Measurements from ENCODE around the gene LINGO4.
"Not testable (repeated sequence)": the region's sequence is repeated elsewhere in the genome, so short reads cannot be mapped to it uniquely, and the experiment has no call there.

Gene LINGO4

GRCh38 chr1:151775894-151776664 is 29.1 kb downstream of the LINGO4 start:
- ChIA-PET POLR2A (no interaction called here), CTCF (interaction anchor here (0.7 kb wide), 1 partner anchor 60 kb away, joined by 3 read pairs; no protein-coding TSS in a partner anchor)
- Histone ChIP-seq H3K27ac (ENCODE audit: extremely low read depth, low read depth, low read length) (no peak overlapping the region), H3K36me3 (ENCODE audit: control insufficient read depth in 2 of 2, insufficient read depth in 1 of 2, low read length in 2 of 2) (peaks cover 0 to 66% of the 10 kb centered on the region in 2 experiments), H3K4me1 (ENCODE audit: control insufficient read depth, insufficient read depth, low read length) (no peaks in the 10 kb centered on the region), H3K9me3 (ENCODE audit: control insufficient read depth, insufficient read depth, low read depth, low read length) (no peaks in the 10 kb centered on the region), H3K4me3 (ENCODE audit: low read depth, low read length) (no peak overlapping the region)
- TF ChIP-seq ZNF23 (tag by site-specific recombination; IDR thresholded peaks at IDR 0.05; ENCODE audit: borderline replicate concordance) (no peak), BCL11A (tag by site-specific recombination; IDR thresholded peaks at IDR 0.05; ENCODE audit: low read depth) (no peak), ZNF623 (tag by site-specific recombination; IDR thresholded peaks at IDR 0.05) (no peak), ZEB2 (tag by site-specific recombination; IDR thresholded peaks at IDR 0.05) (no peak)

GRCh38 chr1:151774256-151774922 is 30.8 kb downstream of the LINGO4 start:
- H3K4me1 ChIP-seq (ENCODE audit: control insufficient read depth, insufficient read depth, low read length), result no peaks in the 10 kb centered on the region
- ChIA-PET POLR2A (no interaction called here), CTCF (interaction anchor here (0.6 to 0.9 kb wide), 4 partner anchors 54 to 473 kb away, joined by 3 to 4 read pairs (median 3); no protein-coding TSS in a partner anchor)
- no peak overlapping the region for H3K27ac ChIP-seq (ENCODE audit: extremely low read depth, low read depth, low read length)
- H3K36me3 ChIP-seq (ENCODE audit: control insufficient read depth in 2 of 2, insufficient read depth in 1 of 2, low read length in 2 of 2), result peaks cover 0 to 60% of the 10 kb centered on the region in 2 experiments
- no peaks in the 10 kb centered on the region for H3K9me3 ChIP-seq (ENCODE audit: control insufficient read depth, insufficient read depth, low read depth, low read length)
- TF ChIP-seq ZBTB7A (tag by site-specific recombination; IDR thresholded peaks at IDR 0.05; ENCODE audit: low read depth) (no peak), ZNF473 (tag by site-specific recombination; IDR thresholded peaks at IDR 0.05) (no peak), ZBTB44 (tag by site-specific recombination; IDR thresholded peaks at IDR 0.05) (no peak), GFI1B (tag by site-specific recombination; IDR thresholded peaks at IDR 0.05) (no peak), ZNF121 (tag by site-specific recombination; IDR thresholded peaks at IDR 0.05) (no peak), ZNF292 (tag by site-specific recombination; IDR thresholded peaks at IDR 0.05; ENCODE audit: borderline replicate concordance, low read depth) (no peak), ZNF777 (tag by site-specific recombination; IDR thresholded peaks at IDR 0.05; ENCODE audit: borderline replicate concordance) (no peak), ZFHX2 (tag by site-specific recombination; conservative IDR thresholded peaks at IDR 0.05) (no peak), ZNF629 (tag by site-specific recombination; IDR thresholded peaks at IDR 0.05) (no peak)
- H3K4me3 ChIP-seq (ENCODE audit: low read depth, low read length), result no peak overlapping the region

- Histone ChIP-seq H3K36me3 (ENCODE audit: control insufficient read depth in 2 of 2, insufficient read depth in 1 of 2, low read length in 2 of 2) (peaks cover 0 to 53% of the 10 kb centered on the region in 2 experiments; a peak in 2 of 3 replicates), H3K27ac (ENCODE audit: extremely low read depth, low read depth, low read length) (no peak overlapping the region), H3K4me3 (ENCODE audit: low read depth, low read length) (no peak overlapping the region), H3K4me1 (ENCODE audit: control insufficient read depth, insufficient read depth, low read length) (no peaks in the 10 kb centered on the region), H3K9me3 (ENCODE audit: control insufficient read depth, insufficient read depth, low read depth, low read length) (no peaks in the 10 kb centered on the region)
- ChIA-PET POLR2A (no interaction called here), CTCF (interaction anchor here (0.9 kb wide), 1 partner anchor 473 kb away, joined by 3 read pairs; no protein-coding TSS in a partner anchor)
- TF ChIP-seq ZBTB44 (tag by site-specific recombination; IDR thresholded peaks at IDR 0.05) (no peak), ZNF610 (tag by site-specific recombination; IDR thresholded peaks at IDR 0.05; ENCODE audit: borderline replicate concordance) (no peak), PATZ1 (tag by site-specific recombination; IDR thresholded peaks at IDR 0.05) (no peak), CTCF (tag by site-specific recombination; IDR thresholded peaks at IDR 0.05) (no peak), ZXDB (tag by site-specific recombination; IDR thresholded peaks at IDR 0.05) (no peak)
Observed at GRCh38 chr1:151773702-151774101, 31.5 kb downstream of the LINGO4 start.

GRCh38 chr1:151769270-151769669 is 35.9 kb downstream of the LINGO4 start:
- H3K27ac ChIP-seq (ENCODE audit: extremely low read depth, low read depth, low read length); CTCF ChIA-PET; H3K4me1 ChIP-seq (ENCODE audit: control insufficient read depth, insufficient read depth, low read length); H3K9me3 ChIP-seq (ENCODE audit: control insufficient read depth, insufficient read depth, low read depth, low read length); H3K4me3 ChIP-seq (ENCODE audit: low read depth, low read length); POLR2A ChIA-PET: not testable (repeated sequence)
- H3K36me3 ChIP-seq (ENCODE audit: control insufficient read depth in 2 of 2, insufficient read depth in 1 of 2, low read length in 2 of 2), result peaks cover 0 to 16% of the 10 kb centered on the region in 2 experiments; a peak in 2 of 3 replicates

Data from HEK293 (cell line).